ENCODE measurements around the gene SERPINB6.

- no peak for TF ChIP-seq POLR2AphosphoS5 (IDR thresholded peaks at IDR 0.05; ENCODE audit: borderline replicate concordance, low read depth, low read length)
- no peak for TF ChIP-seq EZH2 (IDR thresholded peaks at IDR 0.05)
- TF ChIP-seq FOXP2 (optimal IDR thresholded peaks at IDR 0.05; ENCODE audit: control extremely low read depth, extremely low read length, insufficient read depth): no peak
Observed at GRCh38 chr6:3005874-3006273, 34.5 kb upstream of the SERPINB6 start.
